Upper lobe of left lung (tissue), 4 donors: ENCODE results near the gene UBASH3A.

Source experiments
- EP300 ChIP-seq, 4 donors: sonication (generic); formaldehyde crosslinking; IDR thresholded peaks; one replicate each; pipeline ENCODE4 v1.5.1; 2017; ENCODE audit warnings: antibody characterized with exemption in 4 of 4, control low read depth in 2 of 4
- POLR2AphosphoS5 ChIP-seq, 2 donors: sonication (generic); formaldehyde crosslinking; IDR thresholded peaks; one replicate each; pipeline ENCODE4 v1.5.1; 2017; ENCODE audit warnings: antibody characterized with exemption in 2 of 2
- TF ChIP-seq, protein P1 (sequence below), 6 experiments: fragments of 450-650 bp in 4 of 6; fragments of 200-600 bp in 2 of 6; sonication (generic) in 2 of 6; IDR thresholded peaks; one replicate each; pipeline ENCODE4 v1.5.1; 2016 to 2019; ENCODE audit warnings: antibody characterized with exemption in 6 of 6

DNA sequence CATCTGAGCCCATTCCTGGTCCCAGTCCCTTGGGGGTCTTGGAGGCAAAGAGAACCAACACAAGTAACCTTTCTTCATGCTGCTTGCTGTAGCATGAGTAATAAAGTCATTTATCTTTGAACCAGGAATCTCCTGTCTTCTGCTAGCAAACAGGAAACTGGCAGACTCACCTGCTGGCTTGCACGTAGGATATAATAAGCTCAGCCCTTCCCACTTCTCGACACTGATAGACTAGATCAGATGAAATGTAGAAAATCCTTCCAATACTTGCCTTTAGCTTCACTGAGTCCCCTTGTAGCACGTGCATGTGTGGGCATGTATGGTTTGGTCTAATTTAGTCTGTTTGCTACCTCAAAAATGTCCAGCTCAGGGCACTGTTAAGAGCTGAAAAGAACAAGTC, 46.4 kb upstream of the UBASH3A start:
- TF ChIP-seq, protein P1, sequence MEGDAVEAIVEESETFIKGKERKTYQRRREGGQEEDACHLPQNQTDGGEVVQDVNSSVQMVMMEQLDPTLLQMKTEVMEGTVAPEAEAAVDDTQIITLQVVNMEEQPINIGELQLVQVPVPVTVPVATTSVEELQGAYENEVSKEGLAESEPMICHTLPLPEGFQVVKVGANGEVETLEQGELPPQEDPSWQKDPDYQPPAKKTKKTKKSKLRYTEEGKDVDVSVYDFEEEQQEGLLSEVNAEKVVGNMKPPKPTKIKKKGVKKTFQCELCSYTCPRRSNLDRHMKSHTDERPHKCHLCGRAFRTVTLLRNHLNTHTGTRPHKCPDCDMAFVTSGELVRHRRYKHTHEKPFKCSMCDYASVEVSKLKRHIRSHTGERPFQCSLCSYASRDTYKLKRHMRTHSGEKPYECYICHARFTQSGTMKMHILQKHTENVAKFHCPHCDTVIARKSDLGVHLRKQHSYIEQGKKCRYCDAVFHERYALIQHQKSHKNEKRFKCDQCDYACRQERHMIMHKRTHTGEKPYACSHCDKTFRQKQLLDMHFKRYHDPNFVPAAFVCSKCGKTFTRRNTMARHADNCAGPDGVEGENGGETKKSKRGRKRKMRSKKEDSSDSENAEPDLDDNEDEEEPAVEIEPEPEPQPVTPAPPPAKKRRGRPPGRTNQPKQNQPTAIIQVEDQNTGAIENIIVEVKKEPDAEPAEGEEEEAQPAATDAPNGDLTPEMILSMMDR (IDR thresholded peaks at IDR 0.05) = no peak
- no peak for TF ChIP-seq POLR2AphosphoS5 (IDR thresholded peaks at IDR 0.05)
- TF ChIP-seq EP300 (IDR thresholded peaks at IDR 0.05) = no peak
